Measurements from ENCODE around the gene TMEM132D.

DNA sequence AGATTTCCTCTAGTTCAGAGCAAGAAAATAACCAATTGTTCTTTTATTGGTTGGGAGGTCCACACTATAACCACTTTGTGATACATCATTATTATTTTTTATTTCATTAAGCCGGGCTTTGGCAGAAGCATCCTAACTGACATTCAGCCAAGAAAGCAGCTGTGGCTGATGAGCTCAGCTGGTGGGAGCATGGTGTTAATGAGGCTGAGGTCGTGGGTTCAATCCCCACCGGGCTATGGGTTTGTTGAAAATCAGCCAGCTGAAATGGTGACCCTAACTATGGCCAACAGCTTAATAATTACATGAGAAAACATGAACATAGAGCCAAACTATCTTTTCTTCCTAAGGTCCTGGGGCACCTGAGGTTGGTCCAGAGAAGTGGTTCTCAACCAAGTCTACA lies 672.3 kb downstream of the TMEM132D start:
- TF ChIP-seq, protein P1, sequence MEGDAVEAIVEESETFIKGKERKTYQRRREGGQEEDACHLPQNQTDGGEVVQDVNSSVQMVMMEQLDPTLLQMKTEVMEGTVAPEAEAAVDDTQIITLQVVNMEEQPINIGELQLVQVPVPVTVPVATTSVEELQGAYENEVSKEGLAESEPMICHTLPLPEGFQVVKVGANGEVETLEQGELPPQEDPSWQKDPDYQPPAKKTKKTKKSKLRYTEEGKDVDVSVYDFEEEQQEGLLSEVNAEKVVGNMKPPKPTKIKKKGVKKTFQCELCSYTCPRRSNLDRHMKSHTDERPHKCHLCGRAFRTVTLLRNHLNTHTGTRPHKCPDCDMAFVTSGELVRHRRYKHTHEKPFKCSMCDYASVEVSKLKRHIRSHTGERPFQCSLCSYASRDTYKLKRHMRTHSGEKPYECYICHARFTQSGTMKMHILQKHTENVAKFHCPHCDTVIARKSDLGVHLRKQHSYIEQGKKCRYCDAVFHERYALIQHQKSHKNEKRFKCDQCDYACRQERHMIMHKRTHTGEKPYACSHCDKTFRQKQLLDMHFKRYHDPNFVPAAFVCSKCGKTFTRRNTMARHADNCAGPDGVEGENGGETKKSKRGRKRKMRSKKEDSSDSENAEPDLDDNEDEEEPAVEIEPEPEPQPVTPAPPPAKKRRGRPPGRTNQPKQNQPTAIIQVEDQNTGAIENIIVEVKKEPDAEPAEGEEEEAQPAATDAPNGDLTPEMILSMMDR (IDR thresholded peaks at IDR 0.05) = no peak
- TF ChIP-seq EP300 (IDR thresholded peaks at IDR 0.05) = no peak
